Transverse colon (tissue), 4 donors: ENCODE measurements around the gene SOX5.

ENCODE experiments used
- CTCF ChIP-seq, 5 experiments: fragments of 200-600 bp in 3 of 5; fragments of 450-650 bp in 2 of 5; sonication (generic) in 3 of 5; IDR thresholded peaks; 1 replicate in 2 of 5; 2 replicates in 3 of 5; pipeline ENCODE4 v1.5.1; 2016 to 2017; ENCODE audit warnings: antibody characterized with exemption in 5 of 5, inconsistent platforms in 3 of 5, mild to moderate bottlenecking in 2 of 5, moderate library complexity in 1 of 5
- EP300 ChIP-seq: sonication (generic); formaldehyde crosslinking; IDR thresholded peaks from one replicate; pipeline ENCODE4 v1.6.1; 2017; ENCODE audit warnings: antibody characterized with exemption, low read depth
- POLR2A ChIP-seq: fragments of 450-650 bp; IDR thresholded peaks from one replicate; pipeline ENCODE4 v1.6.1; 2016; ENCODE audit warnings: antibody characterized with exemption, mild to moderate bottlenecking, moderate library complexity
- POLR2AphosphoS5 ChIP-seq, 3 donors: sonication (generic); formaldehyde crosslinking; IDR thresholded peaks; one replicate each; pipeline ENCODE4 v1.6.1; 2016; ENCODE audit warnings: antibody characterized with exemption in 3 of 3

- TF ChIP-seq CTCF (IDR thresholded peaks at IDR 0.05) (no peak), POLR2A (no peak), EP300 (no peak), POLR2AphosphoS5 (IDR thresholded peaks at IDR 0.05) (no peak)
Measured at GRCh38 chr12:23944067-23944466, 5.4 kb downstream of the SOX5 start.
